Colon (tissue), 2 donors: ENCODE results near the gene CRACR2B.

Experiments
- FAIRE-seq: peaks from 2 replicates; lab custom pipeline; 2012; peaks lifted over from hg19 to GRCh38; lab: Jason Lieb, UNC
- donor health status: control.
- donor health status: control.

CRACR2B gene

DNA sequence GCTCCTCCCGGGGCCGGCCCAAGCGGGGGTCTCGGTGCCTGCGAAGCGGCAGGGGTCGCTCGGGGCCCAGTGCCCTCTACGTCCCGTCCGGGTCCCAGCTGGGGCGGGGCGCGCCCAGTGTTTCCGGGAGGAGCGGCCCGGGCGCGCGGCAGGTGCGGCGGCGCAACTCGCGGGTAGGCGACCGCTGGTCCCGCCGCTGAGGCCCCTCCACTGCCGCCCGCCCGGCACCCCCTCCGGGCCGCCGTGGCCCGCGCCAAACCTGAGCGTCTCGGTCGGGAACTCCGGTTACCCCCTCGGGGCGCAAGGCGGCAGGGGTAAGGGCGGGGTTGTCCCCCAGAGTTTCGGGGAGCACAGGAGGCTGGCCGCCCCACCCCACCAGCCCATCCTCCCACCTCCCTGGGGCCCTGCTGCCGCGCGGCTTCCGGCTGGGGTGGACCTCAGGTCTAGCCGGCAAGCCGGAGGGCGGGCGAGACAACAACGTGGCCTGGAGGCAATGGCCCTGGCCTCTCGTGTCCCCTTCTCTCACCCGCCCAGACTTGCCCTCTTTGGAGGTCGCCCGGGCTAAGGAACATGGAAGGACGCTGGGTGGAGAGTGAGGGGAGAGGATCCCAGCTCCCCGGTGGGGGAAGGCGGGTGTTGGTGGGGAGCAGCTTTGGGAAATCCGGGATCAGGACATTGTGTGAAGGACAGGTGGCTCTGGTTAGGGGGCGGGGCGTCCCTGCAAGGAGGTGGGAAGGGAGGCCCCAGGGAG, 398 bp upstream of the CRACR2B start:
- no peak for FAIRE-seq

- FAIRE-seq, result no peak
These were observed 922 bp downstream of the CRACR2B start for GRCh38 chr11:828506-829175.

- no peak for FAIRE-seq
These were observed 1.6 kb downstream of the CRACR2B start for GRCh38 chr11:829176-829846.

- FAIRE-seq, result no peak
These were observed 2.2 kb downstream of the CRACR2B start for GRCh38 chr11:829847-830294.

DNA sequence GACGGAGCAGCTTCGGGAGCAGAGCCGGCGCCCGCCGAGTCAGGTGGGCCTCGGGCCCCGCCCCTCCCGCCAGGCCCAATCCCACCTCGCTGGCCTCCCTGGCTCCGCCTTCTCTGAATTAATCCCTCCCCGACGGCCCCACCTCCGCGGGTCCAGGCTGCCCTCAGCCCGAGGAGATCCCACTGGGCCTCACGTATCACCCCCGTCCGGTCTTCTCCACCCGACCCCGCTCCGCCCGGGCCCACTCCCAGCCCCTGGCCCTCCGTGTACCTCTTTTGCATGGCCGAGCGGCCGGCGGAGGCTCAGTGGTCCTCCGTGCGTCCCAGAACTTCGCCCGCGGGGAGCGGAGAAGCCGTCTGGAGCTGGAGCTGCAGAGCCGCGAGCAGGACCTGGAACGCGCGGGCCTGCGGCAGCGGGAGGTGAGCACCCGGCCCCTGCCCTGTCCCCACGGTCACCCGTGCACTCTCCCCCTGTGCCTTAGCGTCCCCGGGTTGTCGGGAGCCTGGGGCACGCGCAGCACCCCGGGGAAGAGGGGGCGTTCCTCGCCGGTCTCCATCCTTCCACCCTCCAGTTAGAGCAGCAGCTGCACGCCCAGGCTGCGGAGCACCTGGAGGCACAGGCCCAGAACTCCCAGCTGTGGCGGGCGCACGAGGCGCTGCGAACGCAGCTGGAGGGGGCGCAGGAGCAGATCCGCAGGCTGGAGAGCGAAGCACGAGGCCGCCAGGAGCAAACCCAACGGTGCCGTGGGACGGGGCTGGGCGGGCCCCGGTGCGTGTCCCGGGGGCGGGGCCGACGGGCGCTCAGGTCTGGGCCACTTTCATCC, 2.8 kb downstream of the CRACR2B start:
- no peak for FAIRE-seq

- no peak for FAIRE-seq
These were observed 3.6 kb downstream of the CRACR2B start for GRCh38 chr11:831118-831864.

DNA sequence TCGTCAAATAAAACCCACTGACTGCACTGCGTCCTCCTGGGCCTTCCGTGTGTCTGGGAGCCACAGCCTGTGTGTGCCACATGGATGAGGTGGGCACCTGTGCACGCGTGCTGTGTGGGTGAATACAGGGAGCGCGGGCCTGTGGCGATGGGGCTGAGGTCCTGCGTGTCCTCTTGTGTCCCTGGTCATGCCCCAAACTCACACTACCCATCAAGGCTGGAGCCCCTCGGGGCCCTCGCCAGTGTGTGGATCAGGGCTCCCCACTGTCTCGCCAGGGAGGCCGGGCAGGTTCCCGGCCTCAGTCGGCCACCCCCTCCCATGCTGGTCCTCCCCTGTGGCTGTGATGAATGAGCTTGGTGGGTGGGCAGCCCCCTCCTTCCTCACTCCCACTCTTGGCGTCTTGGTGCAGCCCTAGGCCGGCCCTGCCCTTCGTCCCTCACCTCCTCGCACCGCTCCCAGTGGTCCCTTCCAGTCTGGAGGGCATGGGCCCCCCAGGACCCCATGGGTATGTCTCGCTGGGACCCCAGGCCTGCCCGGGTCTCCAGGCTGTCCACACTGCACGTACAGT, 4.3 kb downstream of the CRACR2B start:
- no peak for FAIRE-seq

- no peak for FAIRE-seq
These were observed 4.9 kb downstream of the CRACR2B start, which contains the start of gene CD151 for GRCh38 chr11:832529-833113. TSS of gene CD151 (plus strand) at chr11:832952. CDS start at chr11:836070, 3,118 bp downstream.

DNA sequence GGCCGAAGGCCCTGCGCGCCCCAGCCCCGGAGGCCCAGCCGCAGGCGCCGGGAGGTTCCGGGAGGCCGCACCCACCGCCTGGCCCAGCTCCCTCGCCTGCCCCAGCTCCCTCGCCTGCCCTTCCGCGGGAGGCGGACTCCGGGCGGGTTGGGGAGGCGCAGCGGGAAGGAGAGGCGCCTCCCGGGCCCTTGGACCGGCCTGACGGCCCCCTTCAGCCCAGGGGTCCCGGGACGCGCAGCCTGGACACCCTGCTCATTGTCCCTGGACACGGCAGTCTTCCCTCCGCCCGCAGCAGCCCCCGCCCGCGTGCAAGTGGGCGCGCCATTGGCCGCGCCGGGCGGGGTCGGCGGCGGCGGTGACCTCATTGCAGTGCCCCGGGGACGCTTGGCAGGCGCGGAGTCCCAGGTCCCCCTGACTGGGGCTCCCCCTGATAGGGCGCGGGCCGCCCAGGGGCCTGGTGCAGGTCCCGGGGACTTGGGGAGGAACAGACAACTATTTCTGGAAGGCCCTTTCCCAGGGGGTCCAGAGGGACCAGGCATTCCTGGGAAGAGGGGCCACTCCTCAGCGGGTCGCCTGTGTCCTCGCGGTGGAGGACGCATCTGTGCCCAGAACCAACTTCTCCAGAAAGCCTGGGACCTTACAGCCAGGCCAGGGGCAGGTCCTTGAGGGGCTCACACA, 5.5 kb downstream of the CRACR2B start:
- FAIRE-seq, result no peak

- FAIRE-seq, result no peak
These were observed 6.2 kb downstream of the CRACR2B start for GRCh38 chr11:833849-834311.

DNA sequence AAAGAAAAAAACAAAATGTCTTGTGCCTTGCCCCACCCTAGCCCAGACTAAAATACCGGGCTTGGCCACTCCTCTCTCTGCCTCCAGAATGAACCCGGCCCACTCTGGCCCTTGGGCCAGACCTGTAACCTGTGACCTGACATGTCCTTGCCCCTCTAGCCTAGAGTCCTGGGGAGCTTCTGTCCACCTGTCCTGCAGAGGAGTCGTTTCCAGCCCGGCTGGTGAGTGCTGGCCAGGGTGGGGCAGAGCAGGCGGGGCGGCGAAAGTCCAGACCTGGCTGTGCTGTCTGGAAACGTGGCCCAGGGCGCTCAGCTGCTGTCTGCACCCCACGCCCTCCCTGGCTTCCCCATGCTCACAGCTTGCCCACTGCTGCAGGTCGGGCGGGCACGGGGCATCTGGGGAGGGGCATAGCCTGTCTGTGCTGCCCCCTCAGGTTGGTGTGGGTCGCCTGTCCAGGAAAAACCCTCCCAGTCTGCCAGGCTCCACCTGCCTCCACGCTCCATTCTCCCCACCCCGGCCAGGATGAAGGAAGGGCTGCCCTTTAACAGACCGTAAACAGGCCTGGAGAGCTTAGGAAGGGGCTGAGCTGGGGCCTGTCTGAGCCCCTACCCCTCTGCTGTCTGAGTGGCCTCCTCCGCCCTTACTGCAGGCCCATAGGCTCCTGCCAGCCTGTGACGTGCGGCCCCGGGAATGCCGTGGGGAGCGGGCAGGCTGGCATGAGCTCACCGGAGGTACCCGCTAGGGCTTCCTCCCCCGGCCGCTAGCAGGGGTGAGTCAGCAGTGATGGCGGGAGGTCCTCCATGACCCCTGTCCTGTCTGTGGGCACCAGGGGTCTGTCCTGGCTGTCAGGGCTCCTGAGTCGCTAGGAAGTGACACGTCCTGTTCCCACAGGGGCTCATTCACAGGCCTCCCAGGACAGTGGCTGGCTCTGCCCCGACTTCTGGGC, 6.9 kb downstream of the CRACR2B start:
- FAIRE-seq, result no peak

GRCh38 chr11:836274-836673, 8.6 kb downstream of the CRACR2B start:
- FAIRE-seq, result no peak

- FAIRE-seq, result no peak
These were observed 9.0 kb downstream of the CRACR2B start for GRCh38 chr11:836700-837099.

- no peak for FAIRE-seq
These were observed 9.7 kb downstream of the CRACR2B start for GRCh38 chr11:837189-837989.

- FAIRE-seq, result no peak
These were observed 10.2 kb downstream of the CRACR2B start for GRCh38 chr11:837990-838307.

DNA sequence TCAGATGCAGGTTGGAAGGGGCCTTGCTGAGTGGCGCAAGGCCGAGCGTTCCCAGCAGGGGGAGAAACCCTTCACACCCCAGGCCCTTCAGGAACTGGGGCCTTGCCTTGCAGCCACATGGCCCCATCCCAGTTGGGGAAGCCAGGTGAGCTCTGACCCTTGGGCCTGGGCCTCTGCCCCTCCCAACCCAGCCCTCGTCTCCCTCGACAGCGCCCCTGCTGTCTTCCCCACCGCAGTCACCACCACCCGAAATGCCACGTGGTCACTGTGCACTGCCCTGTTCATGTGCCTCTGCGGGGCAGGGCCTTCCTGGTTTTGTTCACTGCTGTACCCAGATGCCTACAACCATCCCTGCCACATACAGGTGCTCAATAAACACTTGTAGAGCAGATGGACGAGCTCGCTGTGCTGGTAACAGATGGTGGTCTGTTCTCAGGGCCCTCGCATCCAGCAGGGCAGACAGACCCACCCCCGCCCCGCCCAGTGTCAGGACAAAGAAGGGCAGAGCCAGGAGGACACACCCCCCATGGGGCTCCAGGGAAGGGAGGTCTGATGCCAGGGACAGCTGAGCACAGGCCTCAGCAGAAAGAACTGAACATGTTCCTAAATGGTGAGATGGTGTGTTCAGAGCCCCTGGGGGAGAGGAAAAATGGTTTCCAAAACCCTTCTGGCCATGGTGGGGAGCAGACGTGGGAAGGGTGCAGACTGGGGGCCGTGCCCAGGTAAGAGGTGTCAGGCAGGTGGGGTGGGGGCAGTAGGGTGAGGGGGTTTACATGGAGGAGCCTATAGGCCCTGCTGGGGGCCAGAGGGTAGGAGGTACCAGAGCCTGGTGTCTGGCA, 10.9 kb downstream of the CRACR2B start:
- no peak for FAIRE-seq

DNA sequence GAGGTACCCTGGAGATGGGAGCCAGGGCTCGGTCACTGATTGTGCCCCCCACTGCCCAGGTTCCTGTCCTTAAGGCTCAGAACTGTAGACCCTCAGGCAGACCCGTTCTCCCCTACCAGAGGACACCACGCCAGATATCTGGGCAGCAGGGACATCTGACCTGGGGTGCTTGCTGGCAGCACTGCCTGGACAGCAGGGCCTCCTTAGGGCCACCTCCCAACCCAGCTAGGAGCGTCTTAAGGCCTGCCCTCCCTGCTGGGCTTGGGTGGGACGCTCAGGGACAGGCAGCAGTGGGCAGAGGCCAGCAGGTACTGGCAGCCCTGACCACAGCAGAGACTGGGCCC, 11.5 kb downstream of the CRACR2B start:
- FAIRE-seq, result no peak
